Measurements from ENCODE around the gene C3orf70.
"Not testable (repeated sequence)": the region's sequence is repeated elsewhere in the genome, so short reads cannot be mapped to it uniquely, and the experiment has no call there.

C3orf70 gene

GRCh38 chr3:185151101-185151963, 1.5 kb downstream of the C3orf70 start:
- no peak for DNase-seq

DNA sequence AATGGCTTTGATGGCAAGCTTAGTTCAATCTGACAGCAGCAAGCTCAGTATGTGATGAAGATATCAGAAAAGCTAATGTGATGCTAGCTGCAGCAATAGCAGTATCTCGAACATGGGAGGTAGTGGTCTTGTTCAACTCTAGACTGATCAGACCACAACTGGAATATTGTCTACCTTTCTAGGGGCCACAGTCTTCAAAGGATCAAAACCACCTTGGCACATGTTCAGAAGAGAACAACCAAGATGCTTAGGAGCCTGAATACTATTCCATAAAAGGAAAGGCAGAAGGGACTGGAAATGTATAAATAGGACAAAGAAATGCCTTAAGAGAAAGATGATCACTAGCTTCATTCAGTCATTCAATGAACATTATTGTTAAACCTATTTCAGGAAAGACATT, 2.3 kb downstream of the C3orf70 start:
- no peak for DNase-seq

GRCh38 chr3:185149591-185149990, 3.3 kb downstream of the C3orf70 start:
- no peak for DNase-seq

DNA sequence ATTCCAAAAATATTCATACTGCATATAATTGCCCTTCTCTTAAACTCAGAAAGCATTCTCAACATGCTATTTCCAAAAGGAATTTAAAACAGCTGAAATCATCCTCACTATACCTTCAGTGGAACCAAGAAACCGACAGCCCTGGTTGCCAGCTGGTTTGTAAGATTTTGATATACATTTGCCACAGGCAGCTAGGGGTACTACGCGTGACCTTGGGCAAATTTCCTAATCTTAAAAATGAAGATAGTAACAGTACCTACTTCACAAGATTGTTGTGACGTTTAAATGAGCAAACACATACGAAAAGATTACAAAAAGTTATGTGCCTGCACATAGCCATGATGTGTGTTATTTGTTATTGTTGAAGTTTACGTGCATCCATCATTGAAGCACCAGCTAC, 7.3 kb downstream of the C3orf70 start:
- DNase-seq = no peak

- no peak for DNase-seq
Observed at GRCh38 chr3:185144784-185145183, 8.1 kb downstream of the C3orf70 start.

- no peak for DNase-seq
Observed at GRCh38 chr3:185137821-185138220, 15.0 kb downstream of the C3orf70 start.

DNA sequence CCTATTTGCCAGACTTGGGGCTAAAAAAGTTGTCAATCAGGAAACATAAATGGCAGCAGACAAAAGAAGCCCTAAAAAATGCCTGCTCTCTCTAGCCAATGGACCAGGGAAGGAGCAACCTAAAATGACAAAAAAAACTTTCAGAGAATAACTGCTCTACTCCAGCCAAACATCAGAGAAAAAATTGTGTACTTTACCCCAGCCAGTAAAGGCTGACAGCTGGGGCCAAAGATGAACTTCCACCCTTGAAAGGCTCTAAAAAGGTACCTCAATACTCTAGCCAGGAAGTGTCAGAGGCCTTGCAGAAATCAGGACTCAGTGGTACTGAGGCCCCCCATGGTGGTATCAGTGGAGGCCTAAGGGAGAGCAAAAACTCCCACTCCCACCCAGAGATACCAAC, 18.4 kb downstream of the C3orf70 start:
- DNase-seq = no peak

DNA sequence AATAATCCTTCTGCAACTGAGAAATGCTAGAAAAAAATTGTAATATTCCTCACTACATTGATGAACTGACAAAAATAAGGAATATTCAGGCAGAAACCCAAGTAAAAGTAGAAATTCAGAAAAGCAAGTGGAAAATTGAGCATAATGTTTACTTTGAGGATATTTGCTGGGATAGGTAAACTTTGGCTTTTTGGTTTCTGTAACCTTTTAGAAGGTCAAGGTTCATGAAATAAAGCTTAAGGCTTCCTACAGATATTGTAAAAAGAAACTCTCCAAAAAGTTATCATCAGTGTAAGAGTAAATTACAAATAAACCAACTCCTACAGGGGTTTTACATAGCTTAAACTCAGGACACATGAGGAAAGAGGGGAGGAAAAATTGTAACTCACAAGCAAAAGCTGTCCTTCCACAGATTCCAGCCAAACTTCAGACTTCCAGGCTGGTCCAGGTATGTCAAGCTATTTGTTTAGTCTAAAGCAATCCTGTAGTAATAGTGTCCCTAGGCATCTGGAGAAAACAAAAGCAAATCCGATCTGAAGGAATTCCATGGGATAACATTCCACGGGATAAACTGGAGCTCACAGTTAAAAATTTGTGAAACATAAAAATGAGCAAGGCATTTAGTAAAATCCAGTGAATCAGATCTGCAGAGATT, 21.1 kb downstream of the C3orf70 start:
- no peak for DNase-seq

DNA sequence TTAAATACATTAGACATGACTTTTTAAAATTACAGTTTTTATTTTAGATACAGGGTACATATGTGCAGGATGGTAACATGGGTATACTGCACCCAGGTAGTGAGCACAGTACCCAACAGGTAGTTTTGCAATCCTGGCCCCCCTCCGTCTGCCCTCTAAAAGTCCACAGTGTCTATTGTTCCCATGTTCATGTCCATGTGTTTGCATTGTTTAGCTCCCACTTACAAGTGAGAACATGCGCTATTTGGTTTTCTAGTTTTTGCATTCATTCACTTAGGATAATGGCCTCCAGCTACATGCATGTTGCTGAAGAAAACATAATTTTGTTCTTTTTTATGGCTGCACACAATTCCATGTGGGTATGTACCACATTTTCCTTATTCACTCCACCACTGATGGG, 23.8 kb downstream of the C3orf70 start:
- DNase-seq = no peak

DNA sequence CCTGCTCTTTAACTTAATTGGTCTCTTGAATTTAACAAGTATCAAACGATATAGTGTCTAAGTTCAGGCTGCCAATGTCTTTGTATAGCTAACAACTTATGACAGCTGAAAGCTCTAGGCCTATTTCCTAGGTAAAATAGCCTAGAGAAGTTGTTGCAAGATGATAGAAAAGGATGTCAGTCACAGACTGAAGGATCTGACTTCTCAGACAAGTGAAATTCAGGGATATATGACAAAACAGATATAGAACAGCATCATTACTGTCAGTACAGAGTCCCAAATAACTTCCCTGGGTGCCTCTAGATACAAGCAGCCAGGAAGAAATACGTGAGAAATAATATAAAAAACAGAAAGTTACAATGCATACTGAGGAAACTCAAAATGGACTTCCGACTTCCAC, 26.7 kb downstream of the C3orf70 start:
- no peak for DNase-seq

DNA sequence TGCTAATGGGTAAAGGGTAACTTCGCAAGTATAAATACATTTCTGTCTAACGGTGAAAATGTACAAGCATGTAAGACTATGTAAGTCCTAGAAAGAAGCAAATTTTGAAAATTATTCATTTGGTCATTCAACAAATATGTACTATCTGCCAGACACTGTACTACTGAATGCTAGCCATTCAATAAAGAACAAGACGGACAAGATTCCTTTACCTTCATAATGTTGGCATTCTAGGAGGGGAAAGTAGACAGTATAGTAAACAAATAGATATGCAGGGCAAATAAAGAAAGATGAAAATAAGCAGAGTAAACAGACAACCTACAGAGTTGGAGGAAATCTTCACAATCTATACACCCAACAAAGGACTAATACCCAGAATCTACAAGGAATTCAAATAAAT, 32.7 kb downstream of the C3orf70 start:
- DNase-seq = no peak

DNA sequence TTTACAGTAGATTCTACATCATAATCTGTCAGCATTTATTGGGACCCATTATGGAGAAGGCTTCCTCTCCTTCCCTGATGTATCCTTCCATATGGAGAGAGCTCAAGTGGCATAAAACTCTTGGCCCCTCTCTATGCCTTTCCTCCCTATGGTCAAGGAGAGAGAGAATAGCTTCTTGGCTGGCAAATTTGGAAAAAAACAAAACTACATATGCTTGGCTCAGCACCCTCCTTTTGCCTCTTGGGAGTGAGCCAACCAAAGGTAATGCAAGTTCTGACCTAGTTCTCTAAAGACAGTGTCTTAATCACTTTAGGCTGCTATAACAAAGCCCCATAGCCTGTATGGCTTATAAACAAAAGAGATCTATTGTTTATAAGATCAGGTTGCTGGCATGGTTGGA, 37.5 kb downstream of the C3orf70 start:
- no peak for DNase-seq

GRCh38 chr3:185114756-185115155, 38.1 kb downstream of the C3orf70 start:
- DNase-seq = no peak

GRCh38 chr3:185112186-185112585, 40.7 kb downstream of the C3orf70 start:
- no peak for DNase-seq

GRCh38 chr3:185109012-185109411, 43.8 kb downstream of the C3orf70 start:
- DNase-seq = not testable (repeated sequence)

DNA sequence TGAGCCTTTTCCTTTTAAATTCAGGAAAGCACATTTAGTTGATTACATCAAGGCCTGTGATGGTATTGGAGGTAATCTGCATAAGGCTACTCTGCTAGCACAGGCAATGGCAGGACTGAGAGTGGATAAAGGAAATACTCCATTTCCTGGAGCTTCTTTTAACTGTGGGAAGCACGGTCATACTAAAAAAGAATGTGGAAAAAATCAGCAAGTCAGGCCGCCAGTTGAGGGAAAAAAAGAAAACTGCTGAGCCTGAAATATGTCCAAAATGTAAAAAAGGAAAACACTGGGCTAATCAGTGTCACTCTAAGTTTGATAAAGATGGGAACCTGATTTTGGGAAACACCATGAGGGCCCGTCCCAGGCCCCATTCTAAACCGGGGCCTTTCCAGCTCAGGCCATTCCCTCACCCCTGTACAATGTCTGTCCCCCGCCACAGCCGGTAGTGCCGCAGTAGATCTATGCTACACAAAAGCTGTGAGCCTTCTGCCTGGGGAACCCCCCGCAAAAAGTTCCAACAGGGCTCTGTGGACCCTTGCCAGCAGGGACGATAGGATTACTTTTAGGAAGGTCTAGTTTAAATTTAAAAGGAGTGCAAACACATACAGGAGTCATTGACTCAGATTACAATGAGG, 46.5 kb downstream of the C3orf70 start:
- not testable (repeated sequence) for DNase-seq

- no peak for DNase-seq
Observed at GRCh38 chr3:185103359-185104127, 49.3 kb downstream of the C3orf70 start.

DNA sequence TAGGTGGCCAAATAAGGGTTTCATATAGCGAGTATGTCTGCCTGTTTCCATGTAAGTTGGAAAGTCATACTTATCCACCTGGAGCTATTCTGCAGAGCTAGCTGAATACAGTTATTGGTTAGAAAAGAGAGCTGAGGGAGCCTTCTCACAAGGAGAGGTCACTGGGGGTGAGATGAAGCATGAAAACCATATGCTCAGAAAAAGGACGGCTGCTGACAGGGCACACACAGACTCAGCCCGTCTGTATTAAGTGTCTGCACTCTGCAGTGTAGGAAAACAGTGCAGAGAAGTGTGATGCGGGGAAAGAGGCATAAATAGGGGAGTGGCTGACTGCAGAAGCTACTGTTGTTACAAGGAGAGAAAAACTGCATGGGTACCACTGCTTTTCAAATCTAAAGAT, 58.2 kb downstream of the C3orf70 start:
- DNase-seq = peak; percentile 50

DNA sequence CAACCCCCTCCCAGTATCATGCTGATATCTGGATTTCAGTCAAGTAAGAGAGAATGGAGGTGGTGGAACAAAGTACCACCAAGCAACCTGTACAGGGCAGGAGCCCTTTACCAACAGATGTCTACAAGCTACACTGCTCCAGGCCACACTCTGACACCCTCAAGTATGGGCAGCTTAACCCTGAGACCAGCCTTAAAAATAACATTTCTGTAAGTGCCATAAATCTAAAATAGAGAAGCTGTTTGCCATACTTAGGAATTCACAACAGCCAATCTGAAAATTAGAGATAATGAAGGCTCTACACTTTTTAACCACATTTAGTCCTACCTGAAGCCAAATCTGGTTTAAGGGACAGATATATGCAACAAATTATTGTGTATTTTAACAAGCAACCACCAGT, 59.7 kb downstream of the C3orf70 start:
- DNase-seq = no peak

DNA sequence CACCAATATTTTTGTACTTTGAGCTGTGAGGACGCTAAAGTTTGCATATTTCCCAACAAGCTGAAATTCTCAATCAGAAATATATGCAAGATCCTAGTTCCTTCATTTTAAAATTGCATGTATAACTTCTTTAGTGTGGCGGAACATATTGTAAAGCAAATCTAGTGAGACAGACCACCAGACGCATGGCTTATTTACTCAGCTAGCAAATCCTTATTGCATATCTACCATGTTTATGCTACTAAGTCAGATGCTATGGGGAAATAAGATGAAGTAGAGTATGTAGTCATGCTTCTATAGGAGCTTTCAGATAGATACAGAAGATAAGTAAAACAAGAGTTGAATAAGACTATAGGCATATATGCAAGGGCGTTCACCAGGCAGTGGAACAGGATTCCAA, 62.0 kb downstream of the C3orf70 start:
- DNase-seq = no peak

DNA sequence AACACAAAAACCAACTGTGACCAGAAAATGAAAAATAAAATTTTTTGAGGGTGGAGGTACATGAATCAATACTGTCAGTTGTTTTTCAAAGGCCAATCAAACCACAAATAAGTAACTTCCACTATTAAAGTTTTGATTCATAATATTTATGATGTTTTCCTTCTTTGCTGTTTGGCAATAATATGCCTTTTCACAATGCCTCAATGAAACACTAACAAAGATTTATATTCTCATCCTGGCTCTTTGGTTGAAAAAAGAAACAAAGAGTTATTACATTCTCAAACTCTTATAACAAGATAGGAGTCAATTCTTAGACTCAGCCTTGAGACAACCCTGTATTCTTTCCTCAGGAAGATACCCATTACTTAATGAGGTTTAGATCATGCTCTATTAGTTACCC, 63.1 kb downstream of the C3orf70 start:
- peak; percentile 54 for DNase-seq

DNA sequence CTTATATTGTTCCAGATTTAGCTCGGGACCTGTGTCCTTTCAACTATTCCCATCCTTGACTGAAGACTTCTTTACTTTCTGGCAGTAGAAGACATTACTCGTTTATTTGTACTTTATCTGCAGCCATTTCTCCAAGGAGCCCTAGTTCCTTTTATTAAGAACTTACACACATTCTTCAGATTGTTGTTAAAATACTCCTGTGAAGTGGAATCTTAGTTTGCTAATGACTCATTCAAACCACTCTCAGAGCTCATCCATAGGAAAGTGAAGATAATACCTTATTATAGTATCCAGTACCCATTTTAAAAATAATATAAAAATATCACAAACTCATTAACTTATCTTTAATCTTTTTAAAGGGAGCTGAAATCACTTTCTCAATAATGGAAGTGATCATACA, 63.5 kb downstream of the C3orf70 start:
- DNase-seq = no peak

- no peak for DNase-seq
Observed at GRCh38 chr3:185087419-185087818, 65.4 kb downstream of the C3orf70 start.

All from NCI-H2227 treated with DMSO at 0.1 percent for 48 hours (cell line).